Transverse colon (tissue), 4 donors: Measurements from ENCODE around the gene RIOX2.

ENCODE experiments used
- EP300 ChIP-seq: sonication (generic); formaldehyde crosslinking; IDR thresholded peaks from one replicate; pipeline ENCODE4 v1.6.1; 2017; ENCODE audit warnings: antibody characterized with exemption, low read depth
- POLR2A ChIP-seq: fragments of 450-650 bp; IDR thresholded peaks from one replicate; pipeline ENCODE4 v1.6.1; 2016; ENCODE audit warnings: antibody characterized with exemption, mild to moderate bottlenecking, moderate library complexity
- POLR2AphosphoS5 ChIP-seq, 3 donors: sonication (generic); formaldehyde crosslinking; IDR thresholded peaks; one replicate each; pipeline ENCODE4 v1.6.1; 2016; ENCODE audit warnings: antibody characterized with exemption in 3 of 3
- TF ChIP-seq, protein P1 (sequence below), 5 experiments: fragments of 200-600 bp in 3 of 5; fragments of 450-650 bp in 2 of 5; sonication (generic) in 3 of 5; IDR thresholded peaks; 1 replicate in 2 of 5; 2 replicates in 3 of 5; pipeline ENCODE4 v1.5.1; 2016 to 2017; ENCODE audit warnings: antibody characterized with exemption in 5 of 5, inconsistent platforms in 3 of 5, mild to moderate bottlenecking in 2 of 5, moderate library complexity in 1 of 5

DNA sequence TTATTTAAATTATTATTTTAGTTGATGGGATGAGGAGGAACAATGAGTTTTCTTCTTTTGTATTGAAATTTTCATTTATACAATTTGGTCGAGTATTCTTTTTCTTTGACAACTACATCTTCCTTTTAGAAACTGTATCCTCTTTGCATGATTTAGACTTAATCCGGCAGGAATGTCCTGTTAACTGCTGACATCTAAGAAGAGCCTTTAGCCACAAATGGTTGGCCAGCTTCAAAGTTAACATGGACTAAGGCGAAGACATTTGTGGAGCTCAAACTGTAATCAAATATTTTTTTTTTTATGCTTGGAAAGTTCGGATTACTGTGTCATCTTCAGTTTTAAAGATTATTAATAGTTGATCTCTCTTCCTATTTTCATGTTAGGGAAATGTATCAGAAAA, 43.2 kb downstream of the RIOX2 start:
- TF ChIP-seq EP300 = no peak
- no peak for TF ChIP-seq POLR2A
- TF ChIP-seq, protein P1, sequence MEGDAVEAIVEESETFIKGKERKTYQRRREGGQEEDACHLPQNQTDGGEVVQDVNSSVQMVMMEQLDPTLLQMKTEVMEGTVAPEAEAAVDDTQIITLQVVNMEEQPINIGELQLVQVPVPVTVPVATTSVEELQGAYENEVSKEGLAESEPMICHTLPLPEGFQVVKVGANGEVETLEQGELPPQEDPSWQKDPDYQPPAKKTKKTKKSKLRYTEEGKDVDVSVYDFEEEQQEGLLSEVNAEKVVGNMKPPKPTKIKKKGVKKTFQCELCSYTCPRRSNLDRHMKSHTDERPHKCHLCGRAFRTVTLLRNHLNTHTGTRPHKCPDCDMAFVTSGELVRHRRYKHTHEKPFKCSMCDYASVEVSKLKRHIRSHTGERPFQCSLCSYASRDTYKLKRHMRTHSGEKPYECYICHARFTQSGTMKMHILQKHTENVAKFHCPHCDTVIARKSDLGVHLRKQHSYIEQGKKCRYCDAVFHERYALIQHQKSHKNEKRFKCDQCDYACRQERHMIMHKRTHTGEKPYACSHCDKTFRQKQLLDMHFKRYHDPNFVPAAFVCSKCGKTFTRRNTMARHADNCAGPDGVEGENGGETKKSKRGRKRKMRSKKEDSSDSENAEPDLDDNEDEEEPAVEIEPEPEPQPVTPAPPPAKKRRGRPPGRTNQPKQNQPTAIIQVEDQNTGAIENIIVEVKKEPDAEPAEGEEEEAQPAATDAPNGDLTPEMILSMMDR (IDR thresholded peaks at IDR 0.05) = no peak
- no peak for TF ChIP-seq POLR2AphosphoS5 (IDR thresholded peaks at IDR 0.05)
